ENCODE data around the gene UGT1A8. TPM values are rescaled to one million over a fixed set of nuclear protein-coding genes. Genes with fewer than 3 reads are reported as not detected.
"Not testable (repeated sequence)": the region's sequence is repeated elsewhere in the genome, so short reads cannot be mapped to it uniquely, and the experiment has no call there.

Gene UGT1A8
- polyA plus RNA-seq, 1 donor from 2014 or later, result not detected

DNA sequence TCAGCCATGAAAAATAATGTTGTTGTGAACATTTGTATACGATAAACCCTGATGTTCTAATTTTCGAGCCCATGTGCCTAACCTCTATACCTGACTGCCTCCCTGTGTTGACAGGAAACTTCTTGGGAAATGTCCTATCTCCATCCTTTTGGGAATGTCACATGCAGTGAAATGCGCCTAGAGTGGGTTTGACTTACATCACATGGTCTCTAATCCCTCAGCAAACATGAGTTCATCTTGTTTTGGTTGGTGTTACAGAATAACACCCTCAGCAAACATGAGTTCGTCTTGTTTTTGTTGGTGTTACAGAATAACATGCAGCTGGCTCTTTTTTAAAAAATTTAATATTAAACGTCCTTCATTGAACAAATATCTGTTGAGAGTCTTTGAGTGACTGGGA lies 70.9 kb downstream of the UGT1A8 start:
- peaks cover 7% of the 10 kb centered on the region for H3K27me3 Mint-ChIP-seq
- no peak overlapping the region for H3K27ac Mint-ChIP-seq
- no peaks in the 10 kb centered on the region for H3K4me1 Mint-ChIP-seq
- H3K4me3 Mint-ChIP-seq, result no peak overlapping the region
- H3K9me3 Mint-ChIP-seq, result no peaks in the 10 kb centered on the region
- H3K36me3 Mint-ChIP-seq, result peaks cover 2% of the 10 kb centered on the region

DNA sequence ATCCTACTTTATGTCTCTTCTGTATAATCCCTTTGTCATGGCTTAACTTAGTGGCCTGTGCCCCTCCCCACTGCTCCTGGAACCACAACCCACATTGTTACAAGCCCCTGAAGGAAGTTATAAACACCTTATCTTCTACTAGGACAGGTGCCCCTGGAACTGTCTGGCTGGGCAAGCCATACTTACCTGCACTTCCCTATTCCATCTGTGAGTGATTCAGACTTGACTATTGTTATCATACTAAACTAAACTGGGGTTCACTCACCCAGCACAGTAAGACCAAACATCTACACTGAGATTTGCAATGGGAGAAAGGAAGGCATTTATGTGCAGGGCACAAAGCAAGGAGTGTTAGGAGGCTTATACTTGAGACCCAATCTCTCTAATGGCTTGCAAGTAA lies 71.6 kb downstream of the UGT1A8 start:
- H3K36me3 Mint-ChIP-seq, result peaks cover 2% of the 10 kb centered on the region
- no peaks in the 10 kb centered on the region for H3K4me1 Mint-ChIP-seq
- no peaks in the 10 kb centered on the region for H3K9me3 Mint-ChIP-seq
- no peak overlapping the region for H3K27ac Mint-ChIP-seq
- H3K27me3 Mint-ChIP-seq, result peaks cover 7% of the 10 kb centered on the region
- H3K4me3 Mint-ChIP-seq, result no peak overlapping the region

DNA sequence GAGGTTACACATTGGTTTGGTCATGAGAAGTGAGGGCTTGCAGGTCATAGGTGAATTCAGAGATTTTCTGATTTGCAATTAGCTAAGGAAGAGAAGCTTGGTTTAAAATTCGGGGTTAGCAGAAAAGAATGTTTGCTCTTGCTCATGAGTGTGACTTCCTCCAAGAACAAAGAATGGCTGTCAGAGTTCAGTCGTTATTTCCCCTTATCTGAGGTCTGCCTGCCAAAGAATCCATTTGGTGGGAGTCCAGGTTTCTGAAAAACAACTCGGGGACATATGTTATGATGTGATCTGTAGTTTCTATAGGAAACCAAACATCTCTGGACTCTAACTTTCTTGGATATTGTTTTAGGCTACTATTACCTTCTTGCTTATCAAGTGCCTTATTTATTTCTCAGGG lies 72.1 kb downstream of the UGT1A8 start:
- Mint-ChIP-seq H3K27me3 (peaks cover 7% of the 10 kb centered on the region), H3K4me1 (no peaks in the 10 kb centered on the region), H3K4me3 (no peak overlapping the region), H3K36me3 (peaks cover 2% of the 10 kb centered on the region), H3K9me3 (no peaks in the 10 kb centered on the region), H3K27ac (no peak overlapping the region)

DNA sequence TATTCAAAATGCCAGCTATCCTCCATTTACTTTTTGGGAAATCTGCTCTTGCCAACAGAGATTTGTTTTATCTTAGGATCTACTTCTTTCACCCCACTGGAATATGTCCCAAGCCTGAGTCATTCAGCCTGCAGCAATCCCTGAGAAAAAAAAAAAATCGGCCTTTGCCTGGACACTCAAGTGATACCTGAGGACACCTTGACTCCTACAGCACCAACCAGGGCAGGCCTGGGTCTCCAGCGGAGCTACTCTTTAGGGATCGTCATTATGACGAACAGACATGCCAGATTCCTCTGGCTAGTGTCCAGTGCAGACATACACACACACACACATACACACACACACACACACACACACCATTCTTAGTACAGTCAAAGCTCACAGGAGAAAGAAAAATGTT lies 73.0 kb downstream of the UGT1A8 start:
- Mint-ChIP-seq H3K27ac (no peak overlapping the region), H3K27me3 (peaks cover 7% of the 10 kb centered on the region), H3K4me1 (no peaks in the 10 kb centered on the region), H3K4me3 (no peak overlapping the region), H3K36me3 (peaks cover 2% of the 10 kb centered on the region), H3K9me3 (peaks cover 0 to under 1% (median 0%) of the 10 kb centered on the region in 3 donors)

DNA sequence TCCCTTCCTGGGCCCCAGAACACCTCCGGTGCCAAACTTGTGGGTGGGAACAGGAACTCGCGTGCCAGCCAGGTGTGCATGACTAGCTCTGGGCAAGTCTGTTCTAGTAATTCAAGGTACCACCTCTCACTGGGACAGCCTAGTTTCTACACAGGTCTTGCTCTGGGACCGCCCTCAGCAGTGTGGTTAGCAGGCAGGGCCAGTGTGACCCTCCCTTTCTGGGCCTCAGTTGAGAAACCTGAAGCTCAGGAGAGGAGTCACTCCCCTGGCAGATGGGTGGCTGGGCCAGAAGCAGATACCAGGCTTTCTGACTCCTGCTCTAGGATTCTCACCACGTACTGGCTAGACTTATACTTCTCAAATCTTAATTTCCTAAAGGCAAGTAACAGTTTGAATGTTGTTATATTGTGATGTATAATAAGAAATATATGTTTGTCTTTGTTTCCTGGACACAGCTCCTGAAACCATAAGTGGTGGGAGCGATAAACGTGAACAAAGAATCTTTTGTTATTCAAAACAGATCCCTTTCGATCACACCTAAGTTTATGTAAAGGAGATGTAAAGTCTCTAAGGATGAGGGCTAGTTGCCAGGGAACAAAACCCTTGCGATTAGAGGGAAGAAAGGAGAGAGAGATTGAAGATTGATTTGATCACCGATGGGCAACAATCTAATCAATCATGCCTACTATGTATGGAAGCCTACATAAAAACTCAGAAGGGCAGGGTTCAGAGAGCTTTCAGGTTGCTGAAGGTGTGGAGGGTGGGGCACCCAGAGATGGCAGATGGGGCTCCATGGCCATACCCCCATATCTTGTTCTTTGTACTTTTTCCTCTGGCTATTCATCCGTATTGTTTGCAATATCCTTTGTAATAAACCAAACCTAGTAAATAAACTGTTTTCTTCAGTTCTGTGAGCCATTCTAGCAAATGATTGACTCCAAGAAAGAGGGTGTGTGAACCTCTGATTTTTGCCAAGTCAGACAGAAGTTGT lies 74.3 kb downstream of the UGT1A8 start:
- Mint-ChIP-seq H3K4me1 (no peaks in the 10 kb centered on the region), H3K36me3 (peaks cover 2% of the 10 kb centered on the region), H3K27me3 (peaks cover 7% of the 10 kb centered on the region), H3K9me3 (peaks cover 0 to 2% (median 0%) of the 10 kb centered on the region in 3 donors), H3K27ac (no peak overlapping the region), H3K4me3 (no peak overlapping the region)

DNA sequence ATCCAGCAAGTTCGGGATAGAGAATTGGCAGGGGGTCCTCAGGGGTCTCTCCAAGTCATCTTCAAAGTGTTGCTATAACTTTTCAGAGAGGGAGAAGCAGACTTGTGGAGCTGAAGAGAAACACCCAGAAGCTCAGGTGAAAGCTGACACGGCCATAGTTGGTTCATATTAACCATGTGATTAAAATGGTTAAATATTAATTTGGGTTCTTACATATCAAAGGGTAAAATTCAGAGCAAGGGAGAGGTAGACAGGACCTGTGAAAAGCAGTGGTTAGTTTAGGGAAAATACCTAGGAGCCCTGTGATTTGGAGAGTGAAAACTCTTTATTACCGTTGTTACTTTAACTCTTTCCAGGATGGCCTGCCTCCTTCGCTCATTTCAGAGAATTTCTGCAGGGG lies 75.2 kb downstream of the UGT1A8 start, which contains the start of gene UGT1A6:
TSS of gene UGT1A6 (plus strand) at position 243 of the 400 bp plus-strand sequence. CDS start at position 358, 115 bp downstream.
- no peak within 1 kb of the TSS for H3K4me3 Mint-ChIP-seq
- peaks cover 0 to 2% (median 0%) of the 10 kb centered on the region in 3 donors for H3K9me3 Mint-ChIP-seq
- H3K27me3 Mint-ChIP-seq, result peaks cover 3% of the 10 kb centered on the region
- H3K27ac Mint-ChIP-seq, result no peak within 1 kb of the TSS
- no peaks in the 10 kb centered on the region for H3K4me1 Mint-ChIP-seq
- H3K36me3 Mint-ChIP-seq, result peaks cover 2% of the 10 kb centered on the region

DNA sequence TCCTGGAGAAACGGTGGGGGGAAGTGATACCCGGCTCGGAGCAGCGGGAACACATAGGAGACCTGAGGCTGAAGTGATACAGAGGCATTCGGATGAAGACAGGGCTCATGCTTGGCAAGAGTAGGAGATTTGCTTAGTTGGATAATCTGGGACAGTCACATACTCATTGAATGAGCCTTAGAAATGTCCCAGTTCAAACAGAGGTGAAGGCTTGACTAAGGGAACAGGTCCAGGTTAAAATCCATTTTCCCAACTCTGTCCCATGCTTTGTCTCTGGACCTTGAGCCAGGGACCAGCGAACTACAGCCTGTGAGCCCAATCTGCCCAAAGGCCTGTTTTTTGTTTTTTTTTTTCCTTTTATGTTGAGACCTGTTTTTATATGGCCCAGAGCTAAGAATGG lies 76.5 kb downstream of the UGT1A8 start:
- peaks cover 0 to 2% (median 0%) of the 10 kb centered on the region in 3 donors for H3K9me3 Mint-ChIP-seq
- peaks cover 1% of the 10 kb centered on the region for H3K27me3 Mint-ChIP-seq
- no peak overlapping the region for H3K27ac Mint-ChIP-seq
- H3K4me3 Mint-ChIP-seq, result no peak overlapping the region
- peaks cover 3% of the 10 kb centered on the region for H3K36me3 Mint-ChIP-seq
- no peaks in the 10 kb centered on the region for H3K4me1 Mint-ChIP-seq

DNA sequence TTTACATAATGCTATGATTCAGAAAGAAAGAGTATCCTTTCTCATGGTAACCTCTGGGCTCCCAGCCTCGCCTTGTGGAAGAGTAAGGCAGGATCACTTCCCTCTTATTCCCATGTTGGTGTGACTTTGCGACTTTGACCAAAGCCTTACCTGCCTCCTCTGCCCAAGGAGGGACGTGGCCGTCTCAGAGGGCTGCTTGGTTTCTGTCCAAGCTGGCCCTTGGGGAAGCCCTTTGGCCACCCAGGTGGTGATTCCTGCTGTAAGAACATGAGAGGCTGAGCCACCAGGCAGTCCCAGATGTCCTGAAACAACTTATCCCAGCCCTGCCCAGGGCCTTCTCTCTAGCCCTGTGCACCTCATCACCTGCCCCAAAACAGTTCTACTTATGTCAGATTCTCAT lies 81.3 kb downstream of the UGT1A8 start:
- Mint-ChIP-seq H3K4me1 (no peaks in the 10 kb centered on the region), H3K9me3 (peaks cover 0 to 2% (median 0%) of the 10 kb centered on the region in 3 donors), H3K36me3 (peaks cover 3% of the 10 kb centered on the region), H3K27ac (no peak overlapping the region), H3K4me3 (no peak overlapping the region), H3K27me3 (no peaks in the 10 kb centered on the region)

DNA sequence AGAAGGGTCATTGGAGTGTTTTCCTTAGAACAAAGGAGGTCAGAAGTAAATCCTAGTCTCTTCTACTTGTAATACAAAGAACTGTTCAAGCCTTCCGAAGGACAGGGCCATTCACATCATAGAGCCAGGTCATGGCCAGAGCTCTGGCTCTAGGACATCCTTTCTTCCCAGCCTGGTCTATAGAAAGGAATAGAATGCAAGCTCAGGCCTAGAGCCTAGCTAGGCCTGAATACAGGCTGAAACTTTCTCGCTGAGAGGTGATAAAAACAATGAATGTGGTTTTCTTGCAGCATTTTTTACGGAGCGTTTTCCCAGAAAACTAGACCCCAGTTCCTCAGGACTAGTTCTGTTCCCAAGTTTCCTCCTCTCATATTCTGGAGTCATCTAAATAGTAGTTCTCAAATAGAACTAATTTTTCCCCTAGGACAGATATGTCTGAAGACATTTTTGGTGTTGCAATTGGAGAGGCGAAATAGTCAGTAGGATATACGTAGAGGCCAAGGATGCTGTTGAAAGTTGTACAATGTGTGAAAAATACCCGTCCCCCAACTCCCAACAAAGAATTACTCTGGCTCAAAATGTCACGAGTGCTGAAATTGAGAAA lies 82.1 kb downstream of the UGT1A8 start:
- H3K27me3 Mint-ChIP-seq, result no peaks in the 10 kb centered on the region
- peaks cover 3% of the 10 kb centered on the region for H3K36me3 Mint-ChIP-seq
- no peak overlapping the region for H3K4me3 Mint-ChIP-seq
- peaks cover 0 to 4% (median 2%) of the 10 kb centered on the region in 3 donors for H3K9me3 Mint-ChIP-seq
- no peaks in the 10 kb centered on the region for H3K4me1 Mint-ChIP-seq
- H3K27ac Mint-ChIP-seq, result no peak overlapping the region

DNA sequence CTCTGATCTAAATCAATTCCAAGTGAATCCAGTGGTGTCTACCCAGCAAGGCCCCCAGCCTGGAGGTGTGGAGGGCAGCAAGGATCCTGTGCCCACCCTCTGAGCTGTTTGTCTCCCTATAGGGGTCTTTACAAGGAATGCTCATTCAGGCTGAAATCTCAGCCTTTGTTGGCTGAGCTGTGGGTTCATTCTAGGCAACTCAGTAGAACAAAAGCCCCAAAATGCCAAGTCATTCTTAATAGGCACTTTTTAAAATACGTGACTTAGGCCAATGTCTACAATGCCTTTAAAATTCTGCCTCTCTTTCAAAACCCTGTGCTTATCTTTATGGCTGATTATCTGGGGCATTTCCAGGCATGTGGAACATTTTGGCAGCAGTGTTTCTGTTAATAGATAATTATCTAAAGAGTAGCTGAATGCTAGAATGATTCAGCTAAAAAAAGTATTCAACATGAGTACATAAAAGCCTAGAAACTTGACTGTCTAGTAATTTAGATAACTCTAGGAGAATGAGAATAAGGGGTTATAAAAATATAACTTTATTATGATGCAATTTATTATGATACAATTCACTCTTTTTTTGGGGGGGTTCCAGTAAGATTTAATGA lies 82.7 kb downstream of the UGT1A8 start:
- no peaks in the 10 kb centered on the region for H3K4me1 Mint-ChIP-seq
- H3K4me3 Mint-ChIP-seq, result no peak overlapping the region
- H3K9me3 Mint-ChIP-seq, result peaks cover 0 to 4% (median 2%) of the 10 kb centered on the region in 3 donors
- no peak overlapping the region for H3K27ac Mint-ChIP-seq
- H3K27me3 Mint-ChIP-seq, result peaks cover 2% of the 10 kb centered on the region
- peaks cover 3% of the 10 kb centered on the region for H3K36me3 Mint-ChIP-seq

DNA sequence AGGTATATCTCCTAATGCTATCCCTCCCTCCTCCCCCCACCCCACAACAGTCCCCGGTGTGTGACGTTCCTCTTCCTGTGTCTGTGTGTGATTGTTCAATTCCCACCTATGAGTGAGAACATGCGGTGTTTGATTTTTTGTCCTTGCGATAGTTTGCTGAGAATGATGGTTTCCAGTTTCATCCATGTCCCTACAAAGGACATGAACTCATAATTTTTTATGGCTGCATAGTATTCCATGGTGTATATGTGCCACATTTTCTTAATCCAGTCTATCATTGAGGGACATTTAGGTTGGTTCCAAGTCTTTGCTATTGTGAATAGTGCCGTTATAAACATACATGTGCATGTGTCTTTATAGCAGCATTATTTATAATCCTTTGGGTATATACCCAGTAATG lies 83.4 kb downstream of the UGT1A8 start:
- H3K4me1 Mint-ChIP-seq, H3K36me3 Mint-ChIP-seq, H3K27ac Mint-ChIP-seq, H3K9me3 Mint-ChIP-seq, H3K4me3 Mint-ChIP-seq, H3K27me3 Mint-ChIP-seq: not testable (repeated sequence)

DNA sequence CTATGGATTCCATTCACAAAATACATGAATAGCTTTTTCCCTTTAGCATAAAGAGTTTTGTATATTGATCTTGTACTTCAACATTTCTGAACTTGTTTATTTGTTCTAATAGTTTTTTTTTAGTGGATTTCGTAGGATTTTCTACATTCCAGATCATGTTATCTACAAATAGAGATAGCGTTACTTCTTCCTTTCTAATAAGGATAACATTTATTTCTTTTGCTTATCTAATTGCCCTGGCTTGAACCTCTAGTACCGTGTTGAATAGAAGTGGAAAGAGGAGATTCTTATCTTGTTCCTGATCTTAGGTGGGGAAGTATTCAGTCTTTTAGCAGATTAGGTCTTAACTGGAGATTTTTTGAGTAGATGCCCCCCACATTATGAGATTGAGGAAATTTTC lies 84.8 kb downstream of the UGT1A8 start:
- Mint-ChIP-seq H3K4me1 (no peaks in the 10 kb centered on the region), H3K27ac (no peak overlapping the region), H3K36me3 (peaks cover 3% of the 10 kb centered on the region), H3K4me3 (no peak overlapping the region), H3K9me3 (peaks cover 0 to 4% (median 0%) of the 10 kb centered on the region in 3 donors), H3K27me3 (peaks cover 5% of the 10 kb centered on the region)

DNA sequence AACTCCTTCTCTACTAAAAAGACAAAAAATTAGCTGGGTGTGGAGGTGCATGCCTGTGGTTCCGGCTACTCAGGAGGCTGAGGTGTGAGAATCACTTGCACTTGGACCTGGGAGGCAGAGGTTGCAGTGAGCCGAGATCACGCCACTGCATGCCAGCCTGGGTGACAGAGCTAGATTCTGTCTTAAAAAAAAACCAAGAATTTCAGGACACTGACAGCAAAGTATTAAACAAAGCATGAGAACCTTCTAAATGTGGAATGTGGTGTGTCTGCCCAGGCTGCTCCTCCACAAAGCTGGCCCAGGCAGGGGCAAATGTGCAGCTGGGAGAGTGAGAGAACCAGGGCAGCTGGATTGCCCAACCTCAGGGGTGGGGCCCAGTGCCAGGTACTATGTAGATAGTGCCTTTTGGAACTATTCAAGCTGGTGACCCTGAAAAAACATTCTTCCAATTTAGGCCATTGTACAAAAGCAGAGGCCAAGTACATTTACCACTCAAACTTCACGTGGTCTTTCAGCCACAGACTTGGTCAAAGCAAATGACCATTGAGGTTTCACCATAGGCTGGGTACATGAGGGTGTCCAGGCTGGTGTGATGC lies 88.6 kb downstream of the UGT1A8 start:
- Mint-ChIP-seq H3K36me3 (no peaks in the 10 kb centered on the region), H3K4me1 (no peaks in the 10 kb centered on the region), H3K4me3 (no peak overlapping the region), H3K9me3 (peaks cover 0 to 4% (median 0%) of the 10 kb centered on the region in 3 donors), H3K27me3 (peaks cover 5% of the 10 kb centered on the region), H3K27ac (no peak overlapping the region)

DNA sequence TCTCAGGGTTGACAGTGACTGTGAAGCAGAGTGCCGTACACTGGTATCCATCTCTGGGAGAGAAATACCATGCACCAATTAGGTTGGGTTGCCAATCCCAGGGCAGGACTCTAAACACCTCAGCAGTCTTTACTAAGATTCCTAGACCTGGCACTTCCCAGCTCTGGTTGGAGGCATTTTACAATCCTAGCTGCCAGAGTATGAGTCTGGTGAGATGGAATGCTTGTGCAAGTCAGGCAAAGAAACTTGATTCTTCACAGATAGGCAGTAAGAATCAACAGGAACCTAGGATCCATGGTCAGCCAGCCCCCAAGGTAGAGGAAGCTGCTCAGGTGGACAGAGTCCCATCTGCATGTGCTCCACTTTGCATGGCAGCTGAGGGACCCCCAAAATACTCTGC lies 89.3 kb downstream of the UGT1A8 start:
- Mint-ChIP-seq H3K4me3 (no peak overlapping the region), H3K36me3 (no peaks in the 10 kb centered on the region), H3K4me1 (peaks cover 0 to 3% (median 0%) of the 10 kb centered on the region in 3 donors), H3K27ac (no peak overlapping the region), H3K27me3 (peaks cover 7% of the 10 kb centered on the region), H3K9me3 (peaks cover 0 to 4% (median 0%) of the 10 kb centered on the region in 3 donors)

Data from IgD-negative memory B cell (primary cell).